OCI-LY7 (cell line): ENCODE measurements around the gene UBE2Q1. TPM values are rescaled to one million over a fixed set of nuclear protein-coding genes. Genes with fewer than 3 reads are reported as not detected.
A peak's percentile ranks its signal among the peaks of the same experiment; 100 is the strongest.

ENCODE experiments used
- BruUV-seq: library from RNA; stranded (reverse); fragments of 400-500 nt; replicated peaks from 2 replicates; lab custom pipeline; 2021; lab: Mats Ljungman, UMichigan
- CTCF ChIA-PET: fragments of 300-600 bp; sonication (Branson Sonifier 250); formaldehyde crosslinking; loops from one replicate; lab custom pipeline; 2022; ENCODE audit warnings: antibody characterized with exemption; ENCODE audit not compliant: unreplicated experiment; lab: Charles Lee
- POLR2A ChIA-PET: fragments of 300-600 bp; sonication (Branson Sonifier 250); formaldehyde crosslinking; loops from one replicate; lab custom pipeline; 2022; ENCODE audit warnings: antibody characterized with exemption; lab: Charles Lee
- DNase-seq: peaks from one replicate; pipeline ENCODE4 v3.0.0-alpha.2; 2015; ENCODE audit warnings: low spot score
- H2AFZ ChIP-seq: fragments of 200-600 bp; sonication (generic), shearing (Covaris generic); 2 replicates; pipeline ENCODE4 v1.6.1; 2014; ENCODE audit warnings: mild to moderate bottlenecking, antibody characterized with exemption, low read length, moderate library complexity
- H3K27ac ChIP-seq: fragments of 200-600 bp; sonication (generic); 2 replicates; pipeline ENCODE4 v1.5.1; 2014; ENCODE audit warnings: mixed run types, low read depth, mild to moderate bottlenecking, moderate library complexity, low read length, inconsistent platforms; ENCODE audit not compliant: poor library complexity, severe bottlenecking
- H3K36me3 ChIP-seq: fragments of 200-600 bp; sonication (generic); 2 replicates; pipeline ENCODE4 v1.6.1; 2014; ENCODE audit warnings: mild to moderate bottlenecking, antibody characterized with exemption, low read length, moderate library complexity, mixed read lengths; ENCODE audit not compliant: insufficient read depth
- H3K4me1 ChIP-seq: fragments of 200-600 bp; sonication (generic); 2 replicates; pipeline ENCODE4 v1.5.1; 2014; ENCODE audit warnings: mild to moderate bottlenecking, low read length; ENCODE audit not compliant: insufficient read depth, poor library complexity, severe bottlenecking
- H3K4me2 ChIP-seq: fragments of 200-600 bp; sonication (generic); 2 replicates; pipeline ENCODE4 v1.6.1; 2014; ENCODE audit warnings: mild to moderate bottlenecking, low read length
- H3K4me3 ChIP-seq: fragments of 200-600 bp; sonication (generic); 2 replicates; pipeline ENCODE4 v1.5.1; 2014; ENCODE audit warnings: mild to moderate bottlenecking, low read depth, low read length; ENCODE audit not compliant: poor library complexity, severe bottlenecking
- H3K79me2 ChIP-seq: fragments of 200-600 bp; sonication (generic); 2 replicates; pipeline ENCODE4 v1.6.1; 2016; ENCODE audit warnings: low read depth, mild to moderate bottlenecking, low read length, moderate library complexity, mixed read lengths; ENCODE audit not compliant: insufficient read depth
- H3K9me2 ChIP-seq: fragments of 200-600 bp; sonication (generic); 2 replicates; pipeline ENCODE4 v1.6.1; 2016; ENCODE audit warnings: mild to moderate bottlenecking, low read length, mixed read lengths; ENCODE audit not compliant: insufficient read depth
- H3K9me3 ChIP-seq: fragments of 200-600 bp; sonication (generic); 2 replicates; pipeline ENCODE4 v1.6.1; 2014; ENCODE audit warnings: mild to moderate bottlenecking, mixed run types, low read length, mixed read lengths
- H4K20me1 ChIP-seq: fragments of 200-600 bp; sonication (generic); 2 replicates; pipeline ENCODE4 v1.6.1; 2014; ENCODE audit warnings: mild to moderate bottlenecking, antibody characterized with exemption, low read length, moderate library complexity, mixed read lengths; ENCODE audit not compliant: insufficient read depth
- EZH2phosphoT487 ChIP-seq: fragments of 200-600 bp; sonication (generic); IDR thresholded peaks from 2 replicates; pipeline ENCODE4 v1.6.1; 2018; ENCODE audit warnings: low read depth, borderline replicate concordance, mild to moderate bottlenecking, mixed run types, antibody characterized with exemption, low read length, moderate library complexity, mixed read lengths
- intact Hi-C: fragments of 100-400 bp; cut with micrococcal nuclease; formaldehyde crosslinking; loops from one replicate; pipeline ENCODE4 v1.10.0; 2022; ENCODE audit not compliant: unreplicated experiment
- total RNA-seq, 2 experiments: library from RNA; depleted of rRNA in 1 of 2; stranded (reverse); fragments of >200 nt in 1 of 2; shearing (Covaris generic) in 1 of 2; gene quantifications; 2 replicates each; pipeline ENCODE4 v1.2.3, GENCODE V29; 2014 to 2022
- TF ChIP-seq, protein P1 (sequence below): fragments of 200-600 bp; sonication (generic); conservative IDR thresholded peaks from 2 replicates; pipeline ENCODE4 v1.5.1; 2014; ENCODE audit warnings: mild to moderate bottlenecking, antibody characterized with exemption, low read length, moderate library complexity, mixed read lengths

Gene UBE2Q1
- total RNA-seq, 2 experiments from 2014 or later: 34.6 to 84.5 TPM

GRCh38 chr1:154586231-154586630 lies 27.8 kb upstream of the UBE2Q1 start:
- no peak overlapping the region for H3K4me2 ChIP-seq
- TF ChIP-seq, protein P1, sequence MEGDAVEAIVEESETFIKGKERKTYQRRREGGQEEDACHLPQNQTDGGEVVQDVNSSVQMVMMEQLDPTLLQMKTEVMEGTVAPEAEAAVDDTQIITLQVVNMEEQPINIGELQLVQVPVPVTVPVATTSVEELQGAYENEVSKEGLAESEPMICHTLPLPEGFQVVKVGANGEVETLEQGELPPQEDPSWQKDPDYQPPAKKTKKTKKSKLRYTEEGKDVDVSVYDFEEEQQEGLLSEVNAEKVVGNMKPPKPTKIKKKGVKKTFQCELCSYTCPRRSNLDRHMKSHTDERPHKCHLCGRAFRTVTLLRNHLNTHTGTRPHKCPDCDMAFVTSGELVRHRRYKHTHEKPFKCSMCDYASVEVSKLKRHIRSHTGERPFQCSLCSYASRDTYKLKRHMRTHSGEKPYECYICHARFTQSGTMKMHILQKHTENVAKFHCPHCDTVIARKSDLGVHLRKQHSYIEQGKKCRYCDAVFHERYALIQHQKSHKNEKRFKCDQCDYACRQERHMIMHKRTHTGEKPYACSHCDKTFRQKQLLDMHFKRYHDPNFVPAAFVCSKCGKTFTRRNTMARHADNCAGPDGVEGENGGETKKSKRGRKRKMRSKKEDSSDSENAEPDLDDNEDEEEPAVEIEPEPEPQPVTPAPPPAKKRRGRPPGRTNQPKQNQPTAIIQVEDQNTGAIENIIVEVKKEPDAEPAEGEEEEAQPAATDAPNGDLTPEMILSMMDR: no peak
- TF ChIP-seq EZH2phosphoT487: no peak
- no peak overlapping the region for H3K27ac ChIP-seq
- peaks cover 17% of the 10 kb centered on the region for H3K4me1 ChIP-seq
- H2AFZ ChIP-seq: no peak overlapping the region
- no peak for DNase-seq
- CTCF ChIA-PET: no interaction called here
- no peak overlapping the region for H3K4me3 ChIP-seq
- no peaks in the 10 kb centered on the region for H3K9me2 ChIP-seq
- H3K36me3 ChIP-seq: peaks cover 99% of the 10 kb centered on the region
- intact Hi-C loops: no loop called here
- no peaks in the 10 kb centered on the region for H3K9me3 ChIP-seq
- BruUV-seq: no TSS peak
- no peaks in the 10 kb centered on the region for H4K20me1 ChIP-seq
- POLR2A ChIA-PET: no interaction called here
- H3K79me2 ChIP-seq: no peaks in the 10 kb centered on the region

GRCh38 chr1:154584267-154584994 lies 26.0 kb upstream of the UBE2Q1 start:
- Histone ChIP-seq H2AFZ (no peak overlapping the region), H3K4me2 (peak overlapping the region; percentile 37; the same call in 1 of the 2 replicates), H3K4me3 (no peak overlapping the region), H3K9me2 (no peaks in the 10 kb centered on the region), H3K9me3 (no peaks in the 10 kb centered on the region), H3K36me3 (peaks cover 99% of the 10 kb centered on the region), H3K4me1 (peaks cover 17% of the 10 kb centered on the region), H3K79me2 (no peaks in the 10 kb centered on the region), H3K27ac (peak overlapping the region; percentile 36), H4K20me1 (no peaks in the 10 kb centered on the region)
- BruUV-seq: no TSS peak
- no peak for TF ChIP-seq EZH2phosphoT487
- TF ChIP-seq, protein P1: peak; percentile 65
- intact Hi-C loops: no loop called here
- ChIA-PET POLR2A (interaction anchor here (1.0 kb wide), 1 partner anchor 20 kb away, joined by 3 read pairs; no protein-coding TSS in a partner anchor), CTCF (no interaction called here)
- DNase-seq: peak; percentile 66

DNA sequence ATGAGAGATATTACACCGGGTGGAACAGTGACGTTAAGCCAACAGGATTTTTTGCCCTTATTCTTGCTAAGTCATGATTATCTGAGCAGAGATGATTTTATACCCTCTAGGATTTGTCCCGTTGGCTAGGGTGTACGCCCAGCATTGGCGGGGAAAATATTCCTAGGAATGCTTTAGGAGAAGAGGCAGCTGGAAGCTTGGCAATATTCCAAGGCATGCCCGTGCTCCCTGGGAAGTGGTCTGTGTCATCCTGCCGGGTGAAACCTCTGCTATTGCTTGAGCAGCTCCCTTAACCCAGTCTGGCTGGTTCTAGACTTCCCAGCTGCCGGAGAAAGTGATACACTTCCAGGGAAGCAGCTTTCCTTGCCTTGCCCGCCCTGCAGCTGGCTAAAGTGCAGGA lies 25.3 kb upstream of the UBE2Q1 start:
- no peak overlapping the region for H3K4me3 ChIP-seq
- TF ChIP-seq, protein P1: no peak
- no peak for TF ChIP-seq EZH2phosphoT487
- H3K9me3 ChIP-seq: no peaks in the 10 kb centered on the region
- DNase-seq: no peak
- no peaks in the 10 kb centered on the region for H3K9me2 ChIP-seq
- ChIA-PET POLR2A (no interaction called here), CTCF (no interaction called here)
- H3K4me1 ChIP-seq: peaks cover 23% of the 10 kb centered on the region
- intact Hi-C loops: no loop called here
- peaks cover 99% of the 10 kb centered on the region for H3K36me3 ChIP-seq
- no peaks in the 10 kb centered on the region for H4K20me1 ChIP-seq
- no peak overlapping the region for H2AFZ ChIP-seq
- H3K4me2 ChIP-seq: no peak overlapping the region
- no peaks in the 10 kb centered on the region for H3K79me2 ChIP-seq
- BruUV-seq: no TSS peak
- H3K27ac ChIP-seq: peak overlapping the region; percentile 36
